K562 (cell line): ENCODE results near the gene BMI1. TPM values are rescaled to one million over a fixed set of nuclear protein-coding genes. Genes with fewer than 3 reads are reported as not detected.
A peak's percentile ranks its signal among the peaks of the same experiment; 100 is the strongest.

Experiments
- COPS2 ChIP-seq: fragments of 450-650 bp; conservative IDR thresholded peaks from 2 replicates; pipeline ENCODE4 v1.6.1; 2016; ENCODE audit warnings: mild to moderate bottlenecking, moderate library complexity
- KLF16 ChIP-seq: IDR thresholded peaks from 2 replicates; pipeline ENCODE4 v1.6.1; 2016; ENCODE audit warnings: antibody characterized with exemption
- ZNF232 ChIP-seq: sonication (generic); formaldehyde crosslinking; IDR thresholded peaks from 2 replicates; pipeline ENCODE4 v1.8.0; 2022; ENCODE audit warnings: mild to moderate bottlenecking, missing genetic modification reagents
- ZNF316 ChIP-seq: fragments of 450-650 bp; IDR thresholded peaks from 2 replicates; pipeline ENCODE4 v1.6.1; 2016
- polyA plus RNA-seq, 8 experiments: library from polyadenylated mRNA; depleted of rRNA in 4 of 8; stranded (reverse) in 5 of 8; unstranded in 3 of 8; fragments of >200 nt; fragmentation: Nextera tagmentation in 2 of 8; fragmentation: Illumina TruSeq in 1 of 8; extraction: Ambion mirVana in 2 of 8; extraction: Trizol in 1 of 8; gene quantifications; 2 replicates each; pipeline versions ENCODE4 v1.2.1 to v1.2.3, GENCODE V29; 2011 to 2014; ENCODE audit warnings: inconsistent platforms in 1 of 8, missing spikeins in 1 of 8
- total RNA-seq, 7 experiments: library from RNA; depleted of rRNA in 6 of 7; stranded (reverse); fragments of >200 nt in 6 of 7; fragmentation: Illumina TruSeq in 2 of 7; extraction: Trizol in 2 of 7; gene quantifications; 2 replicates each; pipeline versions ENCODE4 v1.2.1 to v1.2.3, GENCODE V29; 2011 to 2021; ENCODE audit warnings: low replicate concordance in 1 of 7
- TF ChIP-seq, protein P1 (sequence below): fragments of 450-650 bp; formaldehyde crosslinking; IDR thresholded peaks from 2 replicates; pipeline ENCODE4 v1.4.0; 2020; ENCODE audit warnings: mild to moderate bottlenecking, moderate library complexity
- TF ChIP-seq, protein P2 (sequence below): sonication (generic); formaldehyde crosslinking; IDR thresholded peaks from 2 replicates; pipeline ENCODE4 v1.8.0; 2022; ENCODE audit warnings: missing genetic modification reagents, mild to moderate bottlenecking, borderline replicate concordance
- TF ChIP-seq, protein P3 (sequence below): fragments of 450-650 bp; IDR thresholded peaks from 2 replicates; pipeline ENCODE4 v1.6.1; 2016; ENCODE audit warnings: mild to moderate bottlenecking, moderate library complexity
- TF ChIP-seq, protein P4 (sequence below): sonication (generic); formaldehyde crosslinking; IDR thresholded peaks from 2 replicates; pipeline ENCODE4 v1.8.0; 2022; ENCODE audit warnings: mild to moderate bottlenecking, missing genetic modification reagents, borderline replicate concordance
- TF ChIP-seq, protein P5 (sequence below): fragments of 450-650 bp; formaldehyde crosslinking; IDR thresholded peaks from 2 replicates; pipeline ENCODE4 v1.4.0; 2022; ENCODE audit warnings: missing genetic modification characterization

BMI1 gene
- total and polyA plus RNA-seq, 9 of the 15 experiments (the other 6 are each of a cell fraction or from before 2014, with no cell fraction given) = 21.4 to 103 (median 70.8) TPM

DNA sequence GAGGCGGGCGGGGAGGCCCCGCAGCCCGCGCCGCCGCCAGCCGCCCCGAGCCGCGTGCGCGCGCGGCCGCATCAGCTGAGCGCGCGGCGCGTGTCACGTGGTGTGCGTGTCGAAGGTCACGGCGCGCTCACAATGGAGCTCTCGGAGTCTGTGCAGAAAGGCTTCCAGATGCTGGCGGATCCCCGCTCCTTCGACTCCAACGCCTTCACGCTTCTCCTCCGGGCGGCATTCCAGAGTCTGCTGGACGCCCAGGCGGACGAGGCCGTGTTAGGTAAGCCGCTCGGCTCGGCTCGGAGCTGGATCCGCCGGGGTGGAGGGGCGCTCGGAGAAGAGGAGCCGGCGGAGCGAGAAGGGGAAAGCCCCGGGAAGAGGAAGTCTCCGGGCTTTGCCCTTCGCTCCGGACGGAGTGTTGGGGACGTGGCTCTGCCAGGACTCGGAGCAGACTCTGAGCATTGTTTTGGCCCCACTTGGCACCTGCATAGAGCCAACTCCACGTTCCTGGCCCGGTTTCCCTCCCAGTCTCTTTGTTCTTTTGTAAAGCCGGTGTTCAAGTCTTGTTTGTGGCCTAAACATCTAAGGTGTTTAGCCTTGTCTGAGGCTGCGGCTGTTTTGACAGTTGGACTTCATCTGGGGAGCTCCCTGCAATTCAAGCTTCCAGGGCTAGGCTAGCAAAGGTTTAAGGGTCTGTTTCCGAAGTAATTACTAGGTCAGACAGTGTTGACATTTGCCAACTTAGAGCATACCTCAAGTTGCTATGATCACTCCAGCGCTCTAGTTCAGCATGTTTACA, 4.4 kb upstream of the BMI1 start, which contains the start of gene COMMD3 (continued):
- TF ChIP-seq, protein P1, sequence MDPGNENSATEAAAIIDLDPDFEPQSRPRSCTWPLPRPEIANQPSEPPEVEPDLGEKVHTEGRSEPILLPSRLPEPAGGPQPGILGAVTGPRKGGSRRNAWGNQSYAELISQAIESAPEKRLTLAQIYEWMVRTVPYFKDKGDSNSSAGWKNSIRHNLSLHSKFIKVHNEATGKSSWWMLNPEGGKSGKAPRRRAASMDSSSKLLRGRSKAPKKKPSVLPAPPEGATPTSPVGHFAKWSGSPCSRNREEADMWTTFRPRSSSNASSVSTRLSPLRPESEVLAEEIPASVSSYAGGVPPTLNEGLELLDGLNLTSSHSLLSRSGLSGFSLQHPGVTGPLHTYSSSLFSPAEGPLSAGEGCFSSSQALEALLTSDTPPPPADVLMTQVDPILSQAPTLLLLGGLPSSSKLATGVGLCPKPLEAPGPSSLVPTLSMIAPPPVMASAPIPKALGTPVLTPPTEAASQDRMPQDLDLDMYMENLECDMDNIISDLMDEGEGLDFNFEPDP = no peak
- TF ChIP-seq, protein P2, sequence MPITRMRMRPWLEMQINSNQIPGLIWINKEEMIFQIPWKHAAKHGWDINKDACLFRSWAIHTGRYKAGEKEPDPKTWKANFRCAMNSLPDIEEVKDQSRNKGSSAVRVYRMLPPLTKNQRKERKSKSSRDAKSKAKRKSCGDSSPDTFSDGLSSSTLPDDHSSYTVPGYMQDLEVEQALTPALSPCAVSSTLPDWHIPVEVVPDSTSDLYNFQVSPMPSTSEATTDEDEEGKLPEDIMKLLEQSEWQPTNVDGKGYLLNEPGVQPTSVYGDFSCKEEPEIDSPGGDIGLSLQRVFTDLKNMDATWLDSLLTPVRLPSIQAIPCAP = 0 out of 2 replicates have a peak, but pooled peaks have one; percentile 54
- TF ChIP-seq COPS2 (no peak), ZNF232 (CRISPR knock-in tag) (0 out of 2 replicates have a peak, but pooled peaks have one; percentile 16), KLF16 (no peak), ZNF316 (no peak)
- TF ChIP-seq, protein P3, sequence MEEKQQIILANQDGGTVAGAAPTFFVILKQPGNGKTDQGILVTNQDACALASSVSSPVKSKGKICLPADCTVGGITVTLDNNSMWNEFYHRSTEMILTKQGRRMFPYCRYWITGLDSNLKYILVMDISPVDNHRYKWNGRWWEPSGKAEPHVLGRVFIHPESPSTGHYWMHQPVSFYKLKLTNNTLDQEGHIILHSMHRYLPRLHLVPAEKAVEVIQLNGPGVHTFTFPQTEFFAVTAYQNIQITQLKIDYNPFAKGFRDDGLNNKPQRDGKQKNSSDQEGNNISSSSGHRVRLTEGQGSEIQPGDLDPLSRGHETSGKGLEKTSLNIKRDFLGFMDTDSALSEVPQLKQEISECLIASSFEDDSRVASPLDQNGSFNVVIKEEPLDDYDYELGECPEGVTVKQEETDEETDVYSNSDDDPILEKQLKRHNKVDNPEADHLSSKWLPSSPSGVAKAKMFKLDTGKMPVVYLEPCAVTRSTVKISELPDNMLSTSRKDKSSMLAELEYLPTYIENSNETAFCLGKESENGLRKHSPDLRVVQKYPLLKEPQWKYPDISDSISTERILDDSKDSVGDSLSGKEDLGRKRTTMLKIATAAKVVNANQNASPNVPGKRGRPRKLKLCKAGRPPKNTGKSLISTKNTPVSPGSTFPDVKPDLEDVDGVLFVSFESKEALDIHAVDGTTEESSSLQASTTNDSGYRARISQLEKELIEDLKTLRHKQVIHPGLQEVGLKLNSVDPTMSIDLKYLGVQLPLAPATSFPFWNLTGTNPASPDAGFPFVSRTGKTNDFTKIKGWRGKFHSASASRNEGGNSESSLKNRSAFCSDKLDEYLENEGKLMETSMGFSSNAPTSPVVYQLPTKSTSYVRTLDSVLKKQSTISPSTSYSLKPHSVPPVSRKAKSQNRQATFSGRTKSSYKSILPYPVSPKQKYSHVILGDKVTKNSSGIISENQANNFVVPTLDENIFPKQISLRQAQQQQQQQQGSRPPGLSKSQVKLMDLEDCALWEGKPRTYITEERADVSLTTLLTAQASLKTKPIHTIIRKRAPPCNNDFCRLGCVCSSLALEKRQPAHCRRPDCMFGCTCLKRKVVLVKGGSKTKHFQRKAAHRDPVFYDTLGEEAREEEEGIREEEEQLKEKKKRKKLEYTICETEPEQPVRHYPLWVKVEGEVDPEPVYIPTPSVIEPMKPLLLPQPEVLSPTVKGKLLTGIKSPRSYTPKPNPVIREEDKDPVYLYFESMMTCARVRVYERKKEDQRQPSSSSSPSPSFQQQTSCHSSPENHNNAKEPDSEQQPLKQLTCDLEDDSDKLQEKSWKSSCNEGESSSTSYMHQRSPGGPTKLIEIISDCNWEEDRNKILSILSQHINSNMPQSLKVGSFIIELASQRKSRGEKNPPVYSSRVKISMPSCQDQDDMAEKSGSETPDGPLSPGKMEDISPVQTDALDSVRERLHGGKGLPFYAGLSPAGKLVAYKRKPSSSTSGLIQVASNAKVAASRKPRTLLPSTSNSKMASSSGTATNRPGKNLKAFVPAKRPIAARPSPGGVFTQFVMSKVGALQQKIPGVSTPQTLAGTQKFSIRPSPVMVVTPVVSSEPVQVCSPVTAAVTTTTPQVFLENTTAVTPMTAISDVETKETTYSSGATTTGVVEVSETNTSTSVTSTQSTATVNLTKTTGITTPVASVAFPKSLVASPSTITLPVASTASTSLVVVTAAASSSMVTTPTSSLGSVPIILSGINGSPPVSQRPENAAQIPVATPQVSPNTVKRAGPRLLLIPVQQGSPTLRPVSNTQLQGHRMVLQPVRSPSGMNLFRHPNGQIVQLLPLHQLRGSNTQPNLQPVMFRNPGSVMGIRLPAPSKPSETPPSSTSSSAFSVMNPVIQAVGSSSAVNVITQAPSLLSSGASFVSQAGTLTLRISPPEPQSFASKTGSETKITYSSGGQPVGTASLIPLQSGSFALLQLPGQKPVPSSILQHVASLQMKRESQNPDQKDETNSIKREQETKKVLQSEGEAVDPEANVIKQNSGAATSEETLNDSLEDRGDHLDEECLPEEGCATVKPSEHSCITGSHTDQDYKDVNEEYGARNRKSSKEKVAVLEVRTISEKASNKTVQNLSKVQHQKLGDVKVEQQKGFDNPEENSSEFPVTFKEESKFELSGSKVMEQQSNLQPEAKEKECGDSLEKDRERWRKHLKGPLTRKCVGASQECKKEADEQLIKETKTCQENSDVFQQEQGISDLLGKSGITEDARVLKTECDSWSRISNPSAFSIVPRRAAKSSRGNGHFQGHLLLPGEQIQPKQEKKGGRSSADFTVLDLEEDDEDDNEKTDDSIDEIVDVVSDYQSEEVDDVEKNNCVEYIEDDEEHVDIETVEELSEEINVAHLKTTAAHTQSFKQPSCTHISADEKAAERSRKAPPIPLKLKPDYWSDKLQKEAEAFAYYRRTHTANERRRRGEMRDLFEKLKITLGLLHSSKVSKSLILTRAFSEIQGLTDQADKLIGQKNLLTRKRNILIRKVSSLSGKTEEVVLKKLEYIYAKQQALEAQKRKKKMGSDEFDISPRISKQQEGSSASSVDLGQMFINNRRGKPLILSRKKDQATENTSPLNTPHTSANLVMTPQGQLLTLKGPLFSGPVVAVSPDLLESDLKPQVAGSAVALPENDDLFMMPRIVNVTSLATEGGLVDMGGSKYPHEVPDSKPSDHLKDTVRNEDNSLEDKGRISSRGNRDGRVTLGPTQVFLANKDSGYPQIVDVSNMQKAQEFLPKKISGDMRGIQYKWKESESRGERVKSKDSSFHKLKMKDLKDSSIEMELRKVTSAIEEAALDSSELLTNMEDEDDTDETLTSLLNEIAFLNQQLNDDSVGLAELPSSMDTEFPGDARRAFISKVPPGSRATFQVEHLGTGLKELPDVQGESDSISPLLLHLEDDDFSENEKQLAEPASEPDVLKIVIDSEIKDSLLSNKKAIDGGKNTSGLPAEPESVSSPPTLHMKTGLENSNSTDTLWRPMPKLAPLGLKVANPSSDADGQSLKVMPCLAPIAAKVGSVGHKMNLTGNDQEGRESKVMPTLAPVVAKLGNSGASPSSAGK = peak; percentile 47; the same call in 1 of the 2 replicates
- TF ChIP-seq, protein P4, sequence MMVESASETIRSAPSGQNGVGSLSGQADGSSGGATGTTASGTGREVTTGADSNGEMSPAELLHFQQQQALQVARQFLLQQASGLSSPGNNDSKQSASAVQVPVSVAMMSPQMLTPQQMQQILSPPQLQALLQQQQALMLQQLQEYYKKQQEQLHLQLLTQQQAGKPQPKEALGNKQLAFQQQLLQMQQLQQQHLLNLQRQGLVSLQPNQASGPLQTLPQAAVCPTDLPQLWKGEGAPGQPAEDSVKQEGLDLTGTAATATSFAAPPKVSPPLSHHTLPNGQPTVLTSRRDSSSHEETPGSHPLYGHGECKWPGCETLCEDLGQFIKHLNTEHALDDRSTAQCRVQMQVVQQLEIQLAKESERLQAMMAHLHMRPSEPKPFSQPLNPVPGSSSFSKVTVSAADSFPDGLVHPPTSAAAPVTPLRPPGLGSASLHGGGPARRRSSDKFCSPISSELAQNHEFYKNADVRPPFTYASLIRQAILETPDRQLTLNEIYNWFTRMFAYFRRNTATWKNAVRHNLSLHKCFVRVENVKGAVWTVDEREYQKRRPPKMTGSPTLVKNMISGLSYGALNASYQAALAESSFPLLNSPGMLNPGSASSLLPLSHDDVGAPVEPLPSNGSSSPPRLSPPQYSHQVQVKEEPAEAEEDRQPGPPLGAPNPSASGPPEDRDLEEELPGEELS (CRISPR knock-in tag) = no peak
- TF ChIP-seq, protein P5, sequence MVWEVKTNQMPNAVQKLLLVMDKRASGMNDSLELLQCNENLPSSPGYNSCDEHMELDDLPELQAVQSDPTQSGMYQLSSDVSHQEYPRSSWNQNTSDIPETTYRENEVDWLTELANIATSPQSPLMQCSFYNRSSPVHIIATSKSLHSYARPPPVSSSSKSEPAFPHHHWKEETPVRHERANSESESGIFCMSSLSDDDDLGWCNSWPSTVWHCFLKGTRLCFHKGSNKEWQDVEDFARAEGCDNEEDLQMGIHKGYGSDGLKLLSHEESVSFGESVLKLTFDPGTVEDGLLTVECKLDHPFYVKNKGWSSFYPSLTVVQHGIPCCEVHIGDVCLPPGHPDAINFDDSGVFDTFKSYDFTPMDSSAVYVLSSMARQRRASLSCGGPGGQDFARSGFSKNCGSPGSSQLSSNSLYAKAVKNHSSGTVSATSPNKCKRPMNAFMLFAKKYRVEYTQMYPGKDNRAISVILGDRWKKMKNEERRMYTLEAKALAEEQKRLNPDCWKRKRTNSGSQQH (CRISPR knock-in tag) = peak; percentile 16; the same call in 1 of the 2 replicates
